NCI-H1092 treated with DMSO at 0.1 percent for 48 hours (cell line): ENCODE data around the gene U2AF2.
"Not testable (repeated sequence)": the region's sequence is repeated elsewhere in the genome, so short reads cannot be mapped to it uniquely, and the experiment has no call there.

Experiments
- DNase-seq: peaks from one replicate; lab custom pipeline; 2025; lab: John Stamatoyannopoulos, UW

U2AF2 gene

DNA sequence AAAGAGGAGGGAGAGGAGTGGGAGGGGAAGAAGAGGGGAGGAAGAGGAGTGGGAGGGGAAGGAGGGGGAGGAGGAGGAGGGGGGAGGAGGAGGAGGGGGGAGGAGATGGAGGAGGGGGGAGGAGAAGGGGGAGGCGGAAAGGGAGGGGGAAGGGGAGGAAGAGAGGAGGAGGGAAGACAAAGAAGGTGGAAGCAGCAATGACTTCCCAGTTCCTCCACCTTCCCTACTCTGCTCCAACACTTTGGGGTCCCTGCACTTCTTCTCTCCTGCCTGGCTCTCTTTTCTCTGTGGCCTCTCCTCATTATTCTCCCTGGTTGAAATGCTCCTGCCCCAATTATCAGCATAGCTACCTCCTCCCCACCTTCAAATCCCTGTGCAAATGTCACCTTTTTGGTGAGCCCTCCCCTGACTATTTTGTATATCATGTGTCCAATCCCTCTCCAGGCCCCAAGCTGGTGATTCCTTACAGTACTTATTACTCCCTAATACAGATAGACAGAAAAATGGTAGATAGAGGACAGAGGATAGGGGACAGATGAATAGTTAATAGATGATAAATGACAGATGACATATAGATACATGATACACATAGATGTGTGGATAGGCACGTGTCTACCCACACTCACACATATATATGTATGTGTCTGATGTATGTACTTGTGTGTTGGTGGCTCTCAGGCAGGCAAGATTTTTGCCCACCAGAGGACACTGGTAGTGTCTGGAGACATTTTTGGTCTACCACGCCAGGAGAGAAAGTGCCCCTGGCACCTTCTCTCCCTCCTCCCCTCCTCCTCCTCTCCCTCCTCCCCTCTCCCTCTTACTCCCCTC, 58.2 kb downstream of the U2AF2 start:
- DNase-seq, result no peak

DNA sequence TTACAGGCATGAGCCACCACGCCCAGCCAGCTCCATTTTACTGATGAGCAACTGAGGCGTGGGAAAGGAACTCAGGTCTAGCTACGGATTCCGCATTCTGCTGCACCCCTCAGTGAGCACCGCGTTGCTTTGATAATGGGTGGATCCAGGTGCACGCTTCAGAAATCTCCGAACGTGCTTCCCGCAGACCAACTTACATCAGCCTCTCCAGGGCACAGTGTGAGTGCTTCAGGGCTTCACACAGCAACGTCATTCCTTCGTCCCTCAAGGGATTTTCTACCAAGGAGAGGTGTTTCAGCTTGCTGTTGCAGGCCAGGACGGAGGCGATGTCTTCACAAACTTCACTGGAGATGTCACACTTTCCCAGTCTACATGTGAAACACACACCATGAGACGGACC, 61.7 kb downstream of the U2AF2 start:
- no peak for DNase-seq

DNA sequence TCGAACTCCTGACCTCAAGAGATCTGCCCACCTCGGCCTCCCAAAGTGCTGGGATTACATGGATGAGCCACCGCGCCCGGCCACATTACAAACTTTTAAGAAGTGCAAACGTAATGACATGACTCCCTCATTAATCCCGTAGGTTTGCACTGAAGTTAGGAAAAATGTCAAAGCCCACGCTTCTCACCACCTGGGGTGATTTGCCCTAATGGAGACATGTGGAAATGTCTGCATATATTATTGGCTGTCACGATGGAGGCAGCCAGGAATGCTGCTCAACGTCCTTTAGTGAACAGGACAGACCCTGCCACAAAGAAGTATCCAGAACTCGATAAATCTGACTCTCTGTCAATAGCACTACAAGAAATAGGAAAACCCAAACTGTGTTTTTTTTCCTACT, 62.4 kb downstream of the U2AF2 start:
- no peak for DNase-seq

DNA sequence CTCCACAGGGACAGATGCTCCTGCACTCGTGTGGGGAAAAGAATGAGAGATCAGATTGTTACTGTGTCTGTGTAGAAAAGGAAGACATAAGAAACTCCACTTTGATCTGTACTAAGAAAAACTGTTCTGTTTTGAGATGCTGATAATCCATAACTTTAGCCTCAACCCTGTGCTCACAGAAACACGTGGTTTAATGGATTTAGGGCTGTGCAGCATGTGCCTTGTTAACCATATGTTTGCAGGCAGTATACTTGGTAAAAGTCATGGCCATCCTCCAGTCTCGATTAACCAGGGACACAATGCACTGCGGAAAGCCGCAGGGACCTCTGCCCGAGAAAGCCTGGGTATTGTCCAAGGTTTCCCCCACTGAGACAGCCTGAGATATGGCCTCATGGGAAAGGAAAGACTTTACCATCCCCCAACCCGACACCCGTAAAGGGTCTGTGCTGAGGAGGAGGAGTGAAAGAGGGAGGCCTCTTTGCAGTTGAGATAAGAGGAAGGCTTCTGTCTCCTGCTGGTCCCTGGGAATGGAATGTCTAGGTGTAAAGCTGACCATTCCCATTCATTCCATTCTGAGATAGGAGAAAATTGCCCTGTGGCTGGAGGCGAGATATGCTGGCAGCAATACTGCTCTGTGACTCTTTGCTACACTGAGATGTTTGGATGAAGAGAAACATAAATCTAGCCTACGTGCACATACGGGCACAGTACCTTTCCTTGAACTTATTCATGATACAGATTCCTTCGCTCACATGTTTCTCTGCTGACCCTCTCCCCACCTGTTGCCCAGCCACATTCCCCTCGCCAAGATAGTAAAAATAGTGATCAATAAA, 63.3 kb downstream of the U2AF2 start:
- not testable (repeated sequence) for DNase-seq

DNA sequence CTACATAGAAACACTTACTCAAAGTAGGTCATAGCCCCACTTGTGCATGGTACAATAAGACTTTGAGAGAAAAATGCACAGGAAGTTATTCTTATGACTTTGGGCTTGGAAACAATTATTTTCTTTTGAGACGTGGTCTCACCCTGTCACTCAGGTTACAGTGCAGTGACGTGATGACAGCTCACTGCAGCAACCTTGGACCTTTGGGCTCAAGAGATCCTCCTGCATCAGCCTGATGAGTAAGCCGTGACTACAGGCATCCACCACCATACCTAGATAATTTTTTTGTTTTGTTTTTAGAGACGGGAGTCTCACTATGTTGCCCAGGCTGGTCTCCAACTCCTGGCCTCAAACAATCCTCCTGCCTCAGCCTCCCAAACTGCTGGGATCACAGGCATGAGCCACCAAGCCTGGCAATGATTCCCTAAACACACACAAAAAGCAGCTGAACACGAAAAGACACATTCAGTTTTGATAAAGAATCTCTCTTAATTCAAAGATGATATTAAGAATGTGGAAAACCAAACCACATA, 65.4 kb downstream of the U2AF2 start:
- DNase-seq, result no peak

DNA sequence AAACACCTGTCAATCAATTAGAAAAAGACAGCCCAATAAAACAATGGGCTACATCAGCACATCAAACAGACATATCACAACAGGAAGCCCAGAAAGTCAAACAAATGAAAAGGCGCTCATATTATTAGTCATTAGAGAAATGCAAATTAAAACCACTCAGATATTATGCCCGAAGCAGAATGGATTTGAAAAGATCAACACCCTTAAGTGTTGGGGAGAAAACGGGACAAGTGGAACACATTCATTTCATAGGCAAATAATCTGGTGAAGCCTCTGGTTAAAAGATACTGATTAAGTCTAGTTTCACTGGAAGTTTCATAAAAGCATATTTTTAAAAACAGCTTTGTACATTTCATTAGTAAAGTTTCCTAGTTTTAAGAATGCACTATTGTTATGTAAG, 66.0 kb downstream of the U2AF2 start:
- no peak for DNase-seq

DNA sequence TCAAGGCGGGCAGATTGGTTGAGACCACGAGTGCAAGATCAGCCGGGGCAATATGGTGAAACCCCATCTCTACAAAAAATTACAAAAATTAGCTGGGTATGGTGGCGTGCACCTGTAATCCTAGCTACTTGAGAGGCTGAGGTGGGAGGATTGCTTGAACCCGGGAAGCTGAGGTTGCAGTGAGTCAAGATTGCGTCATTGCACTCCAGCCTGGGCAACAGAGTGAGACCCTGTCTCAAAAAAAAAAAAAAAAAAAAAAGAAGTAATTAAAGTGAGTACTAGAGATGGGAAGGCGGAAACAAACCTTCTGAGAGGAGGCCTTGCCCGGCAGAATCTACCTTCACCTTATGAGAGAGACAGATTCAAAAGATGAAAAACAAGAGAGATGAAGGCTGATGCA, 68.7 kb downstream of the U2AF2 start:
- no peak for DNase-seq
